Measurements from ENCODE around the gene ZDHHC14. TPM values are rescaled to one million over a fixed set of nuclear protein-coding genes. Genes with fewer than 3 reads are reported as not detected.

Gene ZDHHC14
- total RNA-seq, 1 donor from 2014 or later = 5.1 TPM

GRCh38 chr6:157337751-157338150 is 43.2 kb upstream of the ZDHHC14 start:
- no peak for DNase-seq
- H3K27ac Mint-ChIP-seq (ENCODE audit: unreplicated experiment) = no peak overlapping the region
- H3K27me3 Mint-ChIP-seq (ENCODE audit: unreplicated experiment) = no peaks in the 10 kb centered on the region
- H3K36me3 Mint-ChIP-seq (ENCODE audit: unreplicated experiment) = peaks cover under 1% of the 10 kb centered on the region
- TF ChIP-seq CTCF (IDR thresholded peaks at IDR 0.05; ENCODE audit: partially characterized antibody, unreplicated experiment) = no peak
- no peak overlapping the region for H3K4me3 Mint-ChIP-seq (ENCODE audit: unreplicated experiment)
- no peaks in the 10 kb centered on the region for H3K4me1 Mint-ChIP-seq (ENCODE audit: low read depth, unreplicated experiment)
- H3K9me3 Mint-ChIP-seq (ENCODE audit: unreplicated experiment) = no peaks in the 10 kb centered on the region

- H3K9me3 Mint-ChIP-seq (ENCODE audit: unreplicated experiment) = no peaks in the 10 kb centered on the region
- DNase-seq = no peak
- no peak overlapping the region for H3K27ac Mint-ChIP-seq (ENCODE audit: unreplicated experiment)
- TF ChIP-seq CTCF (IDR thresholded peaks at IDR 0.05; ENCODE audit: partially characterized antibody, unreplicated experiment) = no peak
- no peaks in the 10 kb centered on the region for H3K4me1 Mint-ChIP-seq (ENCODE audit: low read depth, unreplicated experiment)
- no peaks in the 10 kb centered on the region for H3K36me3 Mint-ChIP-seq (ENCODE audit: unreplicated experiment)
- no peak overlapping the region for H3K4me3 Mint-ChIP-seq (ENCODE audit: unreplicated experiment)
- H3K27me3 Mint-ChIP-seq (ENCODE audit: unreplicated experiment) = no peaks in the 10 kb centered on the region
Measured at GRCh38 chr6:157339432-157339831, 41.6 kb upstream of the ZDHHC14 start.

- H3K4me1 Mint-ChIP-seq (ENCODE audit: low read depth, unreplicated experiment) = no peaks in the 10 kb centered on the region
- H3K9me3 Mint-ChIP-seq (ENCODE audit: unreplicated experiment) = no peaks in the 10 kb centered on the region
- no peaks in the 10 kb centered on the region for H3K36me3 Mint-ChIP-seq (ENCODE audit: unreplicated experiment)
- H3K27ac Mint-ChIP-seq (ENCODE audit: unreplicated experiment) = no peak overlapping the region
- H3K4me3 Mint-ChIP-seq (ENCODE audit: unreplicated experiment) = no peak overlapping the region
- no peak for TF ChIP-seq CTCF (IDR thresholded peaks at IDR 0.05; ENCODE audit: partially characterized antibody, unreplicated experiment)
- DNase-seq = no peak
- H3K27me3 Mint-ChIP-seq (ENCODE audit: unreplicated experiment) = no peaks in the 10 kb centered on the region
Measured at GRCh38 chr6:157343732-157344131, 37.3 kb upstream of the ZDHHC14 start.

- Mint-ChIP-seq H3K9me3 (ENCODE audit: unreplicated experiment) (no peaks in the 10 kb centered on the region), H3K27me3 (ENCODE audit: unreplicated experiment) (peaks cover 2% of the 10 kb centered on the region), H3K27ac (ENCODE audit: unreplicated experiment) (no peak overlapping the region), H3K4me1 (ENCODE audit: low read depth, unreplicated experiment) (no peaks in the 10 kb centered on the region), H3K4me3 (ENCODE audit: unreplicated experiment) (no peak overlapping the region), H3K36me3 (ENCODE audit: unreplicated experiment) (peaks cover 7% of the 10 kb centered on the region)
- DNase-seq = no peak
- TF ChIP-seq CTCF (IDR thresholded peaks at IDR 0.05; ENCODE audit: partially characterized antibody, unreplicated experiment) = no peak
Measured at GRCh38 chr6:157346373-157346772, 34.6 kb upstream of the ZDHHC14 start.

GRCh38 chr6:157358287-157358686 is 22.7 kb upstream of the ZDHHC14 start:
- peaks cover 5% of the 10 kb centered on the region for H3K9me3 Mint-ChIP-seq (ENCODE audit: unreplicated experiment)
- H3K27me3 Mint-ChIP-seq (ENCODE audit: unreplicated experiment) = no peaks in the 10 kb centered on the region
- H3K36me3 Mint-ChIP-seq (ENCODE audit: unreplicated experiment) = no peaks in the 10 kb centered on the region
- TF ChIP-seq CTCF (IDR thresholded peaks at IDR 0.05; ENCODE audit: partially characterized antibody, unreplicated experiment) = no peak
- DNase-seq = no peak
- H3K27ac Mint-ChIP-seq (ENCODE audit: unreplicated experiment) = no peak overlapping the region
- no peak overlapping the region for H3K4me3 Mint-ChIP-seq (ENCODE audit: unreplicated experiment)
- H3K4me1 Mint-ChIP-seq (ENCODE audit: low read depth, unreplicated experiment) = peaks cover 4% of the 10 kb centered on the region

Data from glutamatergic neuron (in vitro differentiated cells).